Natural killer cell (primary cell): ENCODE data around the gene RHBDD2. TPM values are rescaled to one million over a fixed set of nuclear protein-coding genes. Genes with fewer than 3 reads are reported as not detected.

ENCODE experiments used
- ATAC-seq, 3 donors: fragments of 150-1000 bp in 2 of 3; fragments of 200-7000 bp in 1 of 3; cut with Tn5 transposase; 1 replicate in 1 of 3; 2 replicates in 2 of 3; pipeline ENCODE4 v1.10.0; 2021; ENCODE audit warnings: mild to moderate bottlenecking in 2 of 3, moderate library complexity in 2 of 3
- DNase-seq, 2 donors: peaks; one replicate each; pipeline versions ENCODE4 v3.0.0 to v3.0.0-alpha.2; 2013 to 2021; ENCODE audit warnings: mixed read lengths in 1 of 2
- H3K27ac ChIP-seq: one replicate; pipeline ENCODE4 v1.5.1; 2013; ENCODE audit warnings: mild to moderate bottlenecking, low read length
- H3K27me3 ChIP-seq: one replicate; pipeline ENCODE4 v1.6.1; 2013; ENCODE audit warnings: low read length; ENCODE audit not compliant: control insufficient read depth, insufficient read depth
- H3K36me3 ChIP-seq: one replicate; pipeline ENCODE4 v1.6.1; 2013; ENCODE audit warnings: low read length; ENCODE audit not compliant: control insufficient read depth, insufficient read depth
- H3K4me1 ChIP-seq: one replicate; pipeline ENCODE4 v1.6.1; 2013; ENCODE audit warnings: low read length; ENCODE audit not compliant: control insufficient read depth, insufficient read depth
- H3K4me3 ChIP-seq: one replicate; pipeline ENCODE4 v1.5.1; 2013; ENCODE audit warnings: low read length
- H3K9me3 ChIP-seq: one replicate; pipeline ENCODE4 v1.6.1; 2013; ENCODE audit warnings: low read length; ENCODE audit not compliant: control insufficient read depth, insufficient read depth
- H3K27ac Mint-ChIP-seq, 2 donors: one replicate each; pipeline ENCODE4 v1.8.0; 2022; ENCODE audit warnings: mild to moderate bottlenecking in 2 of 2, mixed read lengths in 2 of 2, moderate library complexity in 1 of 2
- H3K27me3 Mint-ChIP-seq, 2 donors: one replicate each; pipeline ENCODE4 v1.8.0; 2022; ENCODE audit warnings: low read depth in 2 of 2, mixed read lengths in 2 of 2
- H3K36me3 Mint-ChIP-seq: one replicate; pipeline ENCODE4 v1.8.0; 2022; ENCODE audit warnings: mixed read lengths
- H3K4me1 Mint-ChIP-seq, 2 donors: one replicate each; pipeline ENCODE4 v1.8.0; 2022; ENCODE audit warnings: mixed read lengths in 2 of 2
- H3K4me3 Mint-ChIP-seq: one replicate; pipeline ENCODE4 v1.8.0; 2022; ENCODE audit warnings: mild to moderate bottlenecking, moderate library complexity, mixed read lengths
- H3K9me3 Mint-ChIP-seq, 2 donors: one replicate each; pipeline ENCODE4 v1.8.0; 2022; ENCODE audit warnings: mixed read lengths in 2 of 2
- WGBS: methylation state at CpG from one replicate; pipeline ENCODE4 v1.1.7; 2013; ENCODE audit warnings: missing lambda C conversion rate; ENCODE audit not compliant: insufficient coverage; 5-methylcytosine and 5-hydroxymethylcytosine counted together
- intact Hi-C: fragments of 100-400 bp; cut with micrococcal nuclease; formaldehyde crosslinking; loops from one replicate; pipeline ENCODE4 v1.14.2; 2022
- total RNA-seq, 4 donors: library from RNA; stranded (reverse); fragments of 120-200 nt in 1 of 4; gene quantifications; one replicate each; pipeline versions ENCODE4 v1.2.3 to v1.2.4, GENCODE V29; 2013 to 2022
- TF ChIP-seq, protein P1 (sequence below): fragments of 200-600 bp; IDR thresholded peaks from one replicate; pipeline ENCODE4 v1.8.0; 2022; ENCODE audit warnings: antibody characterized with exemption

RHBDD2 gene
- total RNA-seq, 3 donors from 2014 or later (not counting 1 experiment from before 2014, with no cell fraction given) = 45.2 to 74.3 (median 61.9) TPM

DNA sequence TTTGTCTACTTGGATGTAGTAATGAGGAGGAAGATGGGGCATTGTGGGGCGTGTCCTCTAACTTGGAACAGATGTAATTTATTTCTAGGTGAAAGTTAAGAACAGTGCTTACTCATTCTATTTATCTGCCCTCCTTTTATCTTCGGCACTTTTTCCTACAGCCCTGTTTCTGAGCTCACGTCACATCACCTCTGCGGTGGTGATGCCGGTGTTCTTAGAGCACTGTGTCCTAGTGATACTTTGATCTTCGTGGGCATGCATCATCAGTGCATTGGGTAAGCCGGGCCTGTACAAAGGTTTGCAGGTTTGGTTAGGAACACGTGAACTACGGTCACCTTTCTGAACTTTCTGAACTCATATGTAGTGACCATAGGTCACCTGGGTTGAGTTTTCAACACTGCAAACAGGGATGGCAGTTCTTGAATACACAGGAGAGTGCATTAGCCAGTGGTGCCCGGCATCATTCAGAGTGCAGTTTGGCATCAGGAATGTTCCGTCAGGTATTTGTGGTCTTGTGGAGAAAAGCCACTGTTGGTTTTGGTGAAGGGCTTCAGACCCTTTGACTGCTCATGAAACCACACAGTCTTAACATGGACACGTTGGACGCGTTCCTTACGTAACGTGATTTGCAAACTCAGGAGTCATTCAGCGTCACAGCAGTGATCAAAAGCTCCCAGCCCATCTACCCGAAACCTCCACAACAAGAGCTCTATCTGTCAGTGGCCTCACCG lies 41.8 kb downstream of the RHBDD2 start:
- no peak overlapping the region for H3K27ac ChIP-seq
- peak in 1 of 2 donors; percentile 41 for DNase-seq
- Mint-ChIP-seq H3K27me3 (no peaks in the 10 kb centered on the region), H3K4me3 (no peak overlapping the region), H3K27ac (no peak overlapping the region), H3K4me1 (peaks cover 30 to 50% of the 10 kb centered on the region in 2 donors), H3K36me3 (no peaks in the 10 kb centered on the region), H3K9me3 (no peaks in the 10 kb centered on the region)
- ATAC-seq = no peak
- H3K9me3 ChIP-seq = no peaks in the 10 kb centered on the region
- WGBS = 95% methylated on average over 19 of the region's 19 CpGs
- no peaks in the 10 kb centered on the region for H3K27me3 ChIP-seq
- peaks cover 19% of the 10 kb centered on the region for H3K4me1 ChIP-seq
- intact Hi-C loops = no loop called here
- H3K4me3 ChIP-seq = no peak overlapping the region
- H3K36me3 ChIP-seq = peaks cover 3% of the 10 kb centered on the region
- TF ChIP-seq, protein P1, sequence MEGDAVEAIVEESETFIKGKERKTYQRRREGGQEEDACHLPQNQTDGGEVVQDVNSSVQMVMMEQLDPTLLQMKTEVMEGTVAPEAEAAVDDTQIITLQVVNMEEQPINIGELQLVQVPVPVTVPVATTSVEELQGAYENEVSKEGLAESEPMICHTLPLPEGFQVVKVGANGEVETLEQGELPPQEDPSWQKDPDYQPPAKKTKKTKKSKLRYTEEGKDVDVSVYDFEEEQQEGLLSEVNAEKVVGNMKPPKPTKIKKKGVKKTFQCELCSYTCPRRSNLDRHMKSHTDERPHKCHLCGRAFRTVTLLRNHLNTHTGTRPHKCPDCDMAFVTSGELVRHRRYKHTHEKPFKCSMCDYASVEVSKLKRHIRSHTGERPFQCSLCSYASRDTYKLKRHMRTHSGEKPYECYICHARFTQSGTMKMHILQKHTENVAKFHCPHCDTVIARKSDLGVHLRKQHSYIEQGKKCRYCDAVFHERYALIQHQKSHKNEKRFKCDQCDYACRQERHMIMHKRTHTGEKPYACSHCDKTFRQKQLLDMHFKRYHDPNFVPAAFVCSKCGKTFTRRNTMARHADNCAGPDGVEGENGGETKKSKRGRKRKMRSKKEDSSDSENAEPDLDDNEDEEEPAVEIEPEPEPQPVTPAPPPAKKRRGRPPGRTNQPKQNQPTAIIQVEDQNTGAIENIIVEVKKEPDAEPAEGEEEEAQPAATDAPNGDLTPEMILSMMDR = no peak

DNA sequence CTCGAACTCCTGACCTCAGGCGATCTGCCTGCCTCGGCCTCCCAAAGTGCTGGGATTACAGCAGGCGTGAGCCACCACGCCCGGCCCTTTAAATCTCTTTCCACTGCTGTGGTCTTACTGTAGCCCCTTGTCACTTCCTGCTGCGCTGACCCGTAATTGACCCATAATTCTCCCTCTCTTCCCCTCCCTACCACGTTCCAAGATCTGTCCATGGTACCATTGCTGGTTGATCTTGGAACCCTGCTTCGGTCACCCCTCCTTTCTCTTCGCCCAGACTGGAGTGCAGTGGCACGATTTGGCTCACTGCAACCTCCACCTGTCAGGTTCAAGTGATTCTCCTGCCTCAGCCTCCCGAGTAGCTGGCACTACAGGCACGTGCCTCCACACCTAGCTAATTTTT lies 42.6 kb downstream of the RHBDD2 start:
- DNase-seq (no peak), ATAC-seq (no peak)
- Mint-ChIP-seq H3K4me3 (no peak overlapping the region), H3K27ac (no peak overlapping the region), H3K9me3 (no peaks in the 10 kb centered on the region), H3K27me3 (no peaks in the 10 kb centered on the region), H3K4me1 (peaks cover 23 to 53% of the 10 kb centered on the region in 2 donors), H3K36me3 (no peaks in the 10 kb centered on the region)
- peaks cover 10% of the 10 kb centered on the region for H3K4me1 ChIP-seq
- no peaks in the 10 kb centered on the region for H3K9me3 ChIP-seq
- H3K4me3 ChIP-seq = no peak overlapping the region
- WGBS = 78% methylated on average over 14 of the region's 14 CpGs
- intact Hi-C loops = no loop called here
- H3K36me3 ChIP-seq = peaks cover 3% of the 10 kb centered on the region
- TF ChIP-seq, protein P1 = no peak
- H3K27me3 ChIP-seq = no peaks in the 10 kb centered on the region
- no peak overlapping the region for H3K27ac ChIP-seq

DNA sequence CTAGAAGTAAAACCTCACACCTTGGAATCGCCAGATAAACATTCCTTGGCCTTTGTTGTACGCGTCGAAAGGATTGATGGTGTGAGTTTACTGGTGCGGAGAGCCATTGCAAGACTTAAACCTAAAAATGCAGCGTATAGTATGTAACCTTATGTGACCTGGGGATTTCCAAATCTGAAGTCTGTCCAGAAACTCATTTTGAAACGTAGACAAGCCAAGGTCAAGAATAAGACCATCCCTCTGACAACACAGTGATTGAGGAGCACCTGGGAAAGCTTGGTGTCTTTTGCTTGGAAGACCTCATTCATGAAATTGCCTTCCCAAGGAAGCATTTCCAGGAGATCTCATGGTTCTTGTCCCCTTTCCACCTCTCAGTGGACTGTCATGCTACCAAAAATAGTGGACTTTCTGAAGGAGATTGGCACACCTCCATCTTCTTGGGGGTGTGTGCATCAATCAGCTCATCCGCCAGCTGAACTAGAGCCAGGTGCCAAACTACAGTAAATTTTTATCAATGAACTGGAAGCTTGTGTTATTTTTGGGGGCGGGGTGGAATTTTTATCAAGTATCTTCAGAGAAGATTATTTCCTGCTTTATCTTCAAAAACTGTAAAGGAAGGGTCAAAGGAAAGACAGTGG lies 44.3 kb downstream of the RHBDD2 start:
- Histone ChIP-seq H3K27me3 (no peaks in the 10 kb centered on the region), H3K4me1 (peaks cover 13% of the 10 kb centered on the region), H3K36me3 (peaks cover 3% of the 10 kb centered on the region), H3K27ac (no peak overlapping the region), H3K4me3 (no peak overlapping the region), H3K9me3 (no peaks in the 10 kb centered on the region)
- Mint-ChIP-seq H3K9me3 (no peaks in the 10 kb centered on the region), H3K27ac (no peak overlapping the region), H3K36me3 (no peaks in the 10 kb centered on the region), H3K27me3 (no peaks in the 10 kb centered on the region), H3K4me1 (peaks cover 22 to 55% of the 10 kb centered on the region in 2 donors), H3K4me3 (no peak overlapping the region)
- DNase-seq = no peak
- TF ChIP-seq, protein P1 = no peak
- whole genome bisulfite sequencing = 91% methylated on average over 9 of the region's 9 CpGs
- intact Hi-C loops = no loop called here
- no peak for ATAC-seq
